Spleen (tissue), 7 donors: ENCODE results near the gene ZDHHC11B.
"Not testable (repeated sequence)": the region's sequence is repeated elsewhere in the genome, so short reads cannot be mapped to it uniquely, and the experiment has no call there.

Experiments used
- POLR2A ChIP-seq, 3 donors: fragments of 450-650 bp; IDR thresholded peaks; one replicate each; pipeline ENCODE4 v1.5.1; 2017; ENCODE audit warnings: antibody characterized with exemption in 3 of 3, mild to moderate bottlenecking in 1 of 3
- TF ChIP-seq, protein P1 (sequence below), 11 experiments: fragments of 200-600 bp in 7 of 11; fragments of 450-650 bp in 4 of 11; sonication (generic) in 4 of 11; IDR thresholded peaks in 8 of 11; conservative IDR thresholded peaks in 3 of 11; 1 replicate in 7 of 11; 2 replicates in 4 of 11; pipeline versions ENCODE4 v1.4.0 to v1.8.0; 2016 to 2021; ENCODE audit warnings: antibody characterized with exemption in 11 of 11, inconsistent platforms in 4 of 11, mild to moderate bottlenecking in 1 of 11
- donor health status: DM: no; HTN: no; CAD: no; lungs with moderate emphysema.
- donor health status: DM: no; HTN: no; CAD: no.
- donor health status: DM: no; HTN: no; CAD: no.

DNA sequence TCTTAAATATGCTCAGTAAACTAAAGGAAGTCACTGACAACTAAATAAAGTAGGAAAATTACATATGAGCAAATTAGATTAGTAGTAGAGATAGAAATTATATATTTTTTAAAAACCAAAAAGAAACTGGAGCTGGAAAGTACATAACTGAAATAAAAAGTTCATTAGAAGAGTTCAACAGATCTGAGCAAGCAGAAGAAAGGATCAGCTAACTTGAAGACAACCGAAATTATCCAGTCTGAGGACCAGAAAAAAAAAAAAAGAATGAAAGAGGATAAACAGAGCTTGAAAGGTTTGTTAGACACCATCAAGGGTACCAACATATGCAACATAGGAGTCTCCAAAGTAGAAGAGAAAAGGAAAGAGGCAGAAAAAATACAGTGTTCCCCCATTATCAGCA lies 65.2 kb downstream of the ZDHHC11B start:
- TF ChIP-seq, protein P1, sequence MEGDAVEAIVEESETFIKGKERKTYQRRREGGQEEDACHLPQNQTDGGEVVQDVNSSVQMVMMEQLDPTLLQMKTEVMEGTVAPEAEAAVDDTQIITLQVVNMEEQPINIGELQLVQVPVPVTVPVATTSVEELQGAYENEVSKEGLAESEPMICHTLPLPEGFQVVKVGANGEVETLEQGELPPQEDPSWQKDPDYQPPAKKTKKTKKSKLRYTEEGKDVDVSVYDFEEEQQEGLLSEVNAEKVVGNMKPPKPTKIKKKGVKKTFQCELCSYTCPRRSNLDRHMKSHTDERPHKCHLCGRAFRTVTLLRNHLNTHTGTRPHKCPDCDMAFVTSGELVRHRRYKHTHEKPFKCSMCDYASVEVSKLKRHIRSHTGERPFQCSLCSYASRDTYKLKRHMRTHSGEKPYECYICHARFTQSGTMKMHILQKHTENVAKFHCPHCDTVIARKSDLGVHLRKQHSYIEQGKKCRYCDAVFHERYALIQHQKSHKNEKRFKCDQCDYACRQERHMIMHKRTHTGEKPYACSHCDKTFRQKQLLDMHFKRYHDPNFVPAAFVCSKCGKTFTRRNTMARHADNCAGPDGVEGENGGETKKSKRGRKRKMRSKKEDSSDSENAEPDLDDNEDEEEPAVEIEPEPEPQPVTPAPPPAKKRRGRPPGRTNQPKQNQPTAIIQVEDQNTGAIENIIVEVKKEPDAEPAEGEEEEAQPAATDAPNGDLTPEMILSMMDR (IDR thresholded peaks at IDR 0.05 in 8 of 11, conservative IDR thresholded peaks at IDR 0.05 in 3 of 11) = not testable (repeated sequence)
- TF ChIP-seq POLR2A (IDR thresholded peaks at IDR 0.05) = not testable (repeated sequence)
